Naive thymus-derived CD8-positive, alpha-beta T cell (primary cell): Measurements from ENCODE around the gene ZFAND4. TPM values are rescaled to one million over a fixed set of nuclear protein-coding genes. Genes with fewer than 3 reads are reported as not detected.
A peak's percentile ranks its signal among the peaks of the same experiment; 100 is the strongest.
"Not testable (repeated sequence)": the region's sequence is repeated elsewhere in the genome, so short reads cannot be mapped to it uniquely, and the experiment has no call there.

Source experiments
- ATAC-seq, 2 donors: fragments of 150-1000 bp; cut with Tn5 transposase in 1 of 2; sonication (Bioruptor Pico), chemical (Tn5 transposase) in 1 of 2; 1 replicate in 1 of 2; 2 replicates in 1 of 2; pipeline ENCODE4 v1.10.0; 2021; ENCODE audit warnings: mild to moderate bottlenecking in 2 of 2, moderate library complexity in 2 of 2
- POLR2A ChIA-PET: fragments of 350-600 bp; sonication (Branson Sonifier 250); formaldehyde crosslinking; loops from one replicate; lab custom pipeline; 2021; ENCODE audit warnings: antibody characterized with exemption; lab: Charles Lee
- DNase-seq, 10 donors: peaks; one replicate each; pipeline versions ENCODE4 v3.0.0 to v3.0.0-alpha.2; 2020 to 2022
- H3K27ac Mint-ChIP-seq, 10 donors: one replicate each; pipeline ENCODE4 v1.8.0; 2020 to 2022; ENCODE audit warnings: mild to moderate bottlenecking in 10 of 10, mixed read lengths in 10 of 10, moderate library complexity in 4 of 10, inconsistent platforms in 1 of 10
- H3K27me3 Mint-ChIP-seq, 5 donors: one replicate each; pipeline ENCODE4 v1.8.0; 2021 to 2022; ENCODE audit warnings: mixed read lengths in 5 of 5
- H3K36me3 Mint-ChIP-seq, 3 donors: one replicate each; pipeline ENCODE4 v1.8.0; 2020 to 2022; ENCODE audit warnings: mixed read lengths in 3 of 3, mild to moderate bottlenecking in 2 of 3, inconsistent platforms in 1 of 3
- H3K4me1 Mint-ChIP-seq, 4 donors: one replicate each; pipeline ENCODE4 v1.8.0; 2021 to 2022; ENCODE audit warnings: mixed read lengths in 4 of 4
- H3K4me3 Mint-ChIP-seq, 10 donors: one replicate each; pipeline ENCODE4 v1.8.0; 2020 to 2022; ENCODE audit warnings: mild to moderate bottlenecking in 10 of 10, mixed read lengths in 10 of 10, moderate library complexity in 6 of 10, inconsistent platforms in 1 of 10
- H3K9me3 Mint-ChIP-seq, 9 donors: one replicate each; pipeline ENCODE4 v1.8.0; 2020 to 2022; ENCODE audit warnings: mixed read lengths in 9 of 9, mild to moderate bottlenecking in 3 of 9, inconsistent platforms in 1 of 9, moderate library complexity in 1 of 9
- polyA plus RNA-seq, 3 donors: library from polyadenylated mRNA; unstranded; fragments of 300-500 nt; fragmentation: Illumina TruSeq; gene quantifications; one replicate each; pipeline ENCODE4 v1.2.3, GENCODE V29; 2021
- total RNA-seq, 8 experiments: library from RNA in 2 of 8; stranded (reverse) in 2 of 8; gene quantifications; one replicate each; pipeline ENCODE4 v1.2.3 and lab custom pipeline; 2021 to 2026

Gene ZFAND4
- total and polyA plus RNA-seq, 5 experiments from 2014 or later: 14.8 to 32.2 (median 28.9) TPM

- POLR2A ChIA-PET: interaction anchor here (0.7 kb wide), 1 partner anchor 16 kb away, joined by 5 read pairs; no protein-coding TSS in a partner anchor
- no peak for ATAC-seq
- DNase-seq: no peak
- H3K9me3 Mint-ChIP-seq: peaks cover 6 to 36% (median 12%) of the 10 kb centered on the region in 9 donors
- peak overlapping the region in 2 of 10 donors; percentile 37 to 56 for H3K27ac Mint-ChIP-seq
- H3K27me3 Mint-ChIP-seq: no peaks in the 10 kb centered on the region
- peaks cover 15 to 65% (median 56%) of the 10 kb centered on the region in 4 donors for H3K4me1 Mint-ChIP-seq
- H3K36me3 Mint-ChIP-seq: peaks cover 35 to 81% (median 57%) of the 10 kb centered on the region in 3 donors
- H3K4me3 Mint-ChIP-seq: peak overlapping the region in 3 of 10 donors; percentile 3 to 51 (median 45)
Observed at GRCh38 chr10:45657033-45657926, 15.3 kb downstream of the ZFAND4 start.

- H3K9me3 Mint-ChIP-seq: peaks cover 0 to 17% (median 4%) of the 10 kb centered on the region in 9 donors
- ATAC-seq (no peak), DNase-seq (no peak)
- no peaks in the 10 kb centered on the region for H3K27me3 Mint-ChIP-seq
- H3K4me3 Mint-ChIP-seq: peak overlapping the region in 2 of 10 donors; percentile 2 to 44
- H3K4me1 Mint-ChIP-seq: peaks cover 14 to 61% (median 49%) of the 10 kb centered on the region in 4 donors
- peak overlapping the region in 6 of 10 donors; percentile 0 to 61 (median 12) for H3K27ac Mint-ChIP-seq
- POLR2A ChIA-PET: no interaction called here
- peaks cover 20 to 73% (median 36%) of the 10 kb centered on the region in 3 donors for H3K36me3 Mint-ChIP-seq
Observed at GRCh38 chr10:45655219-45655618, 17.4 kb downstream of the ZFAND4 start.

GRCh38 chr10:45654753-45655141, 17.8 kb downstream of the ZFAND4 start:
- Mint-ChIP-seq H3K27ac (peak overlapping the region in 2 of 10 donors; percentile 3 to 6), H3K4me1 (peaks cover 14 to 60% (median 49%) of the 10 kb centered on the region in 4 donors), H3K36me3 (peaks cover 18 to 73% (median 32%) of the 10 kb centered on the region in 3 donors), H3K9me3 (peaks cover 0 to 12% (median 3%) of the 10 kb centered on the region in 9 donors), H3K4me3 (peak overlapping the region in 1 of 10 donors; percentile 2)
- H3K27me3 Mint-ChIP-seq, DNase-seq, ATAC-seq, POLR2A ChIA-PET: not testable (repeated sequence)

GRCh38 chr10:45653454-45653853, 19.1 kb downstream of the ZFAND4 start:
- Mint-ChIP-seq H3K9me3 (no peaks in the 10 kb centered on the region), H3K27ac (no peak overlapping the region), H3K27me3 (no peaks in the 10 kb centered on the region), H3K4me3 (no peak overlapping the region), H3K36me3 (peaks cover 6 to 74% (median 24%) of the 10 kb centered on the region in 3 donors), H3K4me1 (peaks cover 9 to 49% (median 44%) of the 10 kb centered on the region in 4 donors)
- no peak for ATAC-seq
- POLR2A ChIA-PET: no interaction called here
- no peak for DNase-seq

GRCh38 chr10:45652511-45652910, 20.1 kb downstream of the ZFAND4 start:
- H3K4me3 Mint-ChIP-seq: no peak overlapping the region
- ATAC-seq: no peak
- no peaks in the 10 kb centered on the region for H3K27me3 Mint-ChIP-seq
- DNase-seq: no peak
- peaks cover 9 to 42% (median 37%) of the 10 kb centered on the region in 4 donors for H3K4me1 Mint-ChIP-seq
- POLR2A ChIA-PET: no interaction called here
- H3K27ac Mint-ChIP-seq: peak overlapping the region in 1 of 10 donors; percentile 9
- H3K36me3 Mint-ChIP-seq: peaks cover 6 to 78% (median 21%) of the 10 kb centered on the region in 3 donors
- H3K9me3 Mint-ChIP-seq: no peaks in the 10 kb centered on the region

GRCh38 chr10:45649296-45649695, 23.3 kb downstream of the ZFAND4 start:
- H3K36me3 Mint-ChIP-seq: peaks cover 0 to 73% (median 14%) of the 10 kb centered on the region in 3 donors
- DNase-seq: no peak
- POLR2A ChIA-PET: interaction anchor here (1.0 kb wide), 1 partner anchor 184 kb away, joined by 3 read pairs; no protein-coding TSS in a partner anchor
- H3K4me1 Mint-ChIP-seq: peaks cover 4 to 21% (median 18%) of the 10 kb centered on the region in 4 donors
- no peaks in the 10 kb centered on the region for H3K27me3 Mint-ChIP-seq
- no peaks in the 10 kb centered on the region for H3K9me3 Mint-ChIP-seq
- H3K27ac Mint-ChIP-seq: peak overlapping the region in 1 of 10 donors; percentile 39
- no peak overlapping the region for H3K4me3 Mint-ChIP-seq
- no peak for ATAC-seq

GRCh38 chr10:45647118-45647517, 25.5 kb downstream of the ZFAND4 start:
- no peaks in the 10 kb centered on the region for H3K27me3 Mint-ChIP-seq
- no peak overlapping the region for H3K4me3 Mint-ChIP-seq
- ATAC-seq (no peak), DNase-seq (no peak)
- POLR2A ChIA-PET: no interaction called here
- H3K36me3 Mint-ChIP-seq: peaks cover 0 to 66% (median 17%) of the 10 kb centered on the region in 3 donors
- H3K27ac Mint-ChIP-seq: no peak overlapping the region
- peaks cover 0 to 2% (median 1%) of the 10 kb centered on the region in 4 donors for H3K4me1 Mint-ChIP-seq
- no peaks in the 10 kb centered on the region for H3K9me3 Mint-ChIP-seq

- Mint-ChIP-seq H3K4me3 (no peak overlapping the region), H3K27me3 (no peaks in the 10 kb centered on the region), H3K9me3 (no peaks in the 10 kb centered on the region), H3K27ac (peak overlapping the region in 3 of 10 donors; percentile 20 to 71 (median 23)), H3K4me1 (peaks cover 0 to 2% (median under 1%) of the 10 kb centered on the region in 4 donors), H3K36me3 (peaks cover 0 to 68% (median 17%) of the 10 kb centered on the region in 3 donors)
- ATAC-seq (no peak), DNase-seq (no peak)
- POLR2A ChIA-PET: no interaction called here
Observed at GRCh38 chr10:45646384-45647050, 26.1 kb downstream of the ZFAND4 start.

GRCh38 chr10:45644527-45644926, 28.0 kb downstream of the ZFAND4 start:
- POLR2A ChIA-PET: interaction anchor here (0.7 kb wide), 1 partner anchor 393 kb away, joined by 5 read pairs; no protein-coding TSS in a partner anchor
- Mint-ChIP-seq H3K27me3 (no peaks in the 10 kb centered on the region), H3K9me3 (no peaks in the 10 kb centered on the region), H3K4me1 (peaks cover 0 to 2% (median under 1%) of the 10 kb centered on the region in 4 donors), H3K27ac (no peak overlapping the region), H3K4me3 (no peak overlapping the region), H3K36me3 (peaks cover 4 to 77% (median 19%) of the 10 kb centered on the region in 3 donors)
- DNase-seq (no peak), ATAC-seq (no peak)

- H3K36me3 Mint-ChIP-seq: peaks cover 4 to 74% (median 25%) of the 10 kb centered on the region in 3 donors
- no peak overlapping the region for H3K4me3 Mint-ChIP-seq
- no peaks in the 10 kb centered on the region for H3K27me3 Mint-ChIP-seq
- no peak for ATAC-seq
- no peak overlapping the region for H3K27ac Mint-ChIP-seq
- H3K4me1 Mint-ChIP-seq: peaks cover 0 to 2% (median under 1%) of the 10 kb centered on the region in 4 donors
- POLR2A ChIA-PET: no interaction called here
- no peaks in the 10 kb centered on the region for H3K9me3 Mint-ChIP-seq
- no peak for DNase-seq
Observed at GRCh38 chr10:45640941-45641340, 31.6 kb downstream of the ZFAND4 start.

- Mint-ChIP-seq H3K27me3 (no peaks in the 10 kb centered on the region), H3K4me3 (no peak overlapping the region), H3K9me3 (no peaks in the 10 kb centered on the region), H3K27ac (peak overlapping the region in 3 of 10 donors; percentile 3 to 87 (median 60)), H3K4me1 (peaks cover 0 to 2% (median under 1%) of the 10 kb centered on the region in 4 donors), H3K36me3 (peaks cover 4 to 77% (median 31%) of the 10 kb centered on the region in 3 donors)
- no peak for ATAC-seq
- POLR2A ChIA-PET: no interaction called here
- no peak for DNase-seq
Observed at GRCh38 chr10:45640049-45640448, 32.5 kb downstream of the ZFAND4 start.

GRCh38 chr10:45627412-45628048, 45.0 kb downstream of the ZFAND4 start:
- no peak for DNase-seq
- Mint-ChIP-seq H3K27ac (no peak overlapping the region), H3K9me3 (no peaks in the 10 kb centered on the region), H3K27me3 (no peaks in the 10 kb centered on the region), H3K4me1 (peaks cover 0 to 4% (median 1%) of the 10 kb centered on the region in 4 donors), H3K36me3 (peaks cover 5 to 68% (median 39%) of the 10 kb centered on the region in 3 donors), H3K4me3 (no peak overlapping the region)
- ATAC-seq: no peak
- POLR2A ChIA-PET: no interaction called here
